Activated effector memory CD4-positive, alpha-beta T cell treated with Interleukin-2 at 50 U/mL for 16 hours (primary cell): ENCODE results near the gene EDNRB.
"Not testable (repeated sequence)": the region's sequence is repeated elsewhere in the genome, so short reads cannot be mapped to it uniquely, and the experiment has no call there.

ENCODE experiments used
- DNase-seq: peaks from one replicate; pipeline ENCODE4 v3.0.0-alpha.2; 2020

Gene EDNRB

GRCh38 chr13:77918391-77919245, at the start of gene EDNRB:
EDNRB (minus strand) TSS chr13:77918831; CDS start chr13:77918573, 258 bp downstream.
- DNase-seq, result no peak

GRCh38 chr13:77966671-77967070, 48.0 kb upstream of the EDNRB start:
- no peak for DNase-seq

DNA sequence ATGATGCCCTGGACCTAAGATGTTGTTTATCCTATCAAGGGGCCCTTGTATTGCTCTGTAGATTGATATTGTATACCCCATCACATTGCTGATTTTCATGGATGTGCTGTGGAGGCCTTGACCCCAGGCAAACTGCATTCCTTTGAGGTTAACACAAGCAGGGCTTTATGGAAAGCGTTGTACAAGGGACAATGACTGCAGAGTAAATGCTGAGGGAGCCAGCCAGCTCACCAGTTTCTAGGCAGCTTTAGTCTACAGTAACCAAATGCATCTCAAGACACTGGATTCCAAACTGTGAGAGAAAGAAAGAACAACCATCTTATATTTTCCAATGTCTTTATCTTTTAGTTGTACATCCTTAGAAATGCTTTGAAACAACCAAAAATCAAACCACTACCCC, 34.1 kb upstream of the EDNRB start:
- no peak for DNase-seq

DNA sequence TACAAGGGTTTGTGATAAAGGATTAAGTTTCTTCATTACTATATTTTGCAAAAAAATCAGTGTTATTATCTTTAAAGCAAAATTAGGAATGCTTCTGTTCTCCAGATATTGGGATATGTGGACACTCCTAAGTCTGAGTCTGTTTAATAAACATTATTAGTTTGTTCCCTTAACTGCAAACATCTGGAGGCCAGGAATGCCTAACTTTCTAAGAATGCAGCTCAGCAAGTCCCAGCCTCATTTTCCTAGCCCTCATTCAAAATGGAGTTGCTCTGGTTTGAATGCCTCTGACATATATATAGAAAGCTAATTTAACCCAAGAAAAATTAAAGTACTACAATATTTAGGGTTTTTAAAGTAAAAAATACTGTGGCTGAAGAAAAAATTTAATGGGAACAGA, 33.6 kb upstream of the EDNRB start:
- no peak for DNase-seq

DNA sequence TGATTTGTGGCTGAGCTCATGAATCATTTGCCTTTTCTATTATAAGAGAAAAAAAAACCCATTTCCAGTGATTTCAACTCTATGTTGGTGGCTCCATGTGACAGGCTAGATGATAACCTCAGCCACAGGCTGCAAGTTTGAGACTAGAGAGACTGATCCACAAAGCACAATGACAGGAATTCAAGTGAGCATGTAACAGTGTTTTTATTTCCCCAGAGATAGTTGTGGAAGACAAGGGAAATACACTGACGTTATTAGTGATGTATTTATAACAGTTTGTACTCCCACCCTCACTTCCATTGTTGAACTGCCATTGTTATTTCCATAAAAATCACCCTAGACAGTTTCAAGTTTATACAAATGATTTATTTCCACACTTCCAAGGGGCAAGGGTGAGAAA, 27.9 kb upstream of the EDNRB start:
- DNase-seq, result no peak

DNA sequence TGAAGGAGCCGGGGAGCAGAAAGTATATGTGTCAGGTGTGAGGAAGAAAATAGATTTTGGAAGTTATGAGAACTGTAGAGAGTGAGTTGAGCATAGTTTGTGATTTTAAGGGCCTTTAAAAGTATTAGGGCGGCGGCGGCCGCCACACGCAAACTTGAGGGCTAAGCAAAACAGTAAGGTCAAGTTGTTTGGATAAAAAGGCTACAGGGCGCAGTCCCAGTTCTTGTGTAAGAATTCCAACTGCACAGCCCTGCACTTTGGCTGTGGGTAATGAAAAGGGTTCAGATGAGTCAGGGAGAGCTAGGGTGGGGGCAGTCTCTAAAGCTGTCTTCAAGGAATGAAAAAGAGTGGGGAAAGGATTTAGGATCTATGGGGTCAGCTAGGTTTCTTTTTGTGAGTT, 16.4 kb upstream of the EDNRB start:
- not testable (repeated sequence) for DNase-seq

DNA sequence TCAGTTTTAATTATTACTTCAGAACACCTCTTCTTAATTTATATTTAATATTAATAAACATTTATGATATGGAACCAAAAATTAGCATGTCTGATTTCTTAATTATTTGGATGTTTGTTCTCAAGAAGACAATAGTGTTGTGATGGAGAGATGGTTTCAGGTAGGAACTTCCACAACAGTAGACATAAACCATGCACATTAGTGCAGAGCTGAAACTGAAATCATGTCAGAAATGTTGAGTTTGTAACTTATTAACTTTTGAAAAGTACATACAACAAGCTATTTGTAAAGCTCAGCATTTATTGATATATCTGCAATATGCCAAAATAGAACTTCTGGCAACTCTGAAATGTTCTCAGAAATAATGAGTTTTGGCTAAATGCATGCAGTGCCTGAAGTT, 11.8 kb upstream of the EDNRB start:
- no peak for DNase-seq

DNA sequence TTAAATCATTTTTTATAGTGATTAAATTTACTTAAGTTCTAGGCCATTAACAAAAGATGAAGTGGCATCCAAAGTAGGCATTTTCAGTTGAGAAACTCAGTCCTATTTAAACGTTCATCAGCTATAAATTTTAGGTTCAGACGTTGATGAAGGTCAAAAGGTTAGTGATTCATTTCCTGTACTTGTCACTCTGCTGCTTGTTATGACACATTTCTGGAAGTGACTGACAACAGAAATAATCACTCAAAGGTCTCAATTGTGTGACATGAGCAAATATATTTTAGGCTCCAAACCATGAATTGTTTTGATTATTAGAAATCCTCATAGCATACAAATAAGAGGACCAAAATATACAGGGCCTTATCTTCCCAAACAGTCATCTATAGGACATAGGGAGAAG, 10.3 kb upstream of the EDNRB start:
- DNase-seq, result no peak

DNA sequence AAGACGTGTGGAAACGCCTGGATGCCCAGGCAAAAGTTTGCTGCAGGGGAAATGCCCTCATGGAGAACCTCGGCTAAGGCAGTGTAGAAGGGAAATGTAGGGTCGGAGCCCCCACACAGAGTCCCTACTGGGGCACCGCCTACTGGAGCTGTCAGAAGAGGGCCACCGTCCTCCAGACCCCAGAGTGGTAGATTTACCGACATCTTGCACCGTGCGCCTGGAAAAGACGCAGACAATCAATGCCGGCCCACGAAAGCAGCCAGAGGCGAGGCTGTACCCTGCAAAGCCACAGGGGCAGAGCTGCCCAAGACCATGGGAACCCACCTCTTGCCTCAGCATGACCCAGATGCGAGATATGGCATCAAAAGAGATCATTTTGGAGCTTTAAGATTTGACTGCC, 7.0 kb upstream of the EDNRB start:
- DNase-seq, result no peak

DNA sequence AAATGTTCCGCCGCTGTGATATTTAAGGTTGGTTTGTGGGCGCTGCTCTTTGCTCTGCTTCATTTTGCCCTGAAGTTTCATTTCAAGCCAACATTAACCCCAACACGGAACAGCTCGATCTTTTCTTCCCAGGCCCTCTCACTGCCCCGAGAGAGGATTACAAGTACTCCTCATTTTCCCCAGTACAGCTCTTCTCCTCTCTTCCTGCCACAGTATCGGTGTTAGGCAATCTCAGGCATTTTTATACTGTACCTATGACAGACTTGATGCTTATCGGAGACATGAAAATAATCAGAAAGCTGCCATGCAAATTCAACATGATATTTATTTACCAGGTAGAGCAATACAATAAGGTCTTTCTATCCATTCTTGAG, 1.3 kb upstream of the EDNRB start:
- DNase-seq, result no peak

DNA sequence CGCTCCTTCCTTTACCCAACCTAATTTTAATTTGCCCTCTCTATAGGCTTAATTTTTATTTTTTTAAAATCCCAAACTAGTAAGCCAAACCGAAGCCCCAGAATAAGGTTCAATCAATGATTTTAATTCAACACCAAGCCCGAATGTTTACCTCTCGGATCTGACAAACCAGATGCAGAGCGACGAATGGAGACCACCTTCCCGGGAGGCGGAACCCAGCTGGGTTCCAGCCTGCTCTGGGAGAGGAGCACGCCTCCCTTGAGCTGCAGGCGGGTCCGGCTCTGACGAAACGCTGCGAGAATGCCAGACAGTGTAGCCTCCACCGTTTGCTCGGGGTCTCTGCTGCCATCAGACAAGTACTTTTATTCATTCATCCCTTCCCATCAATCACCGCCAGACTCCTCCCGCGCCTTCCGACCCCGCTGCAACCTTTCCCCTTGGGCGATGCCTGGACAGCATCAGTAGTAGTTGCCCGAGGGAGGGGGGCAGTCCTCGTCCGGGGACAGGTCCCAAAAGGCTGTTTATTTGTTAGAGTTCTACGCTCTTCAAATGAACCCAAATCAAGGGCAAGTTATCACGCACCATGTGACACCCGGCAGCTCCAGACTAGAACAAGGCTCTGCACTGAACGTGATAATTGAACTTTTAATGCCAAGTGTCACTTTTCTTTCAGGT, 752 bp upstream of the EDNRB start:
- no peak for DNase-seq

DNA sequence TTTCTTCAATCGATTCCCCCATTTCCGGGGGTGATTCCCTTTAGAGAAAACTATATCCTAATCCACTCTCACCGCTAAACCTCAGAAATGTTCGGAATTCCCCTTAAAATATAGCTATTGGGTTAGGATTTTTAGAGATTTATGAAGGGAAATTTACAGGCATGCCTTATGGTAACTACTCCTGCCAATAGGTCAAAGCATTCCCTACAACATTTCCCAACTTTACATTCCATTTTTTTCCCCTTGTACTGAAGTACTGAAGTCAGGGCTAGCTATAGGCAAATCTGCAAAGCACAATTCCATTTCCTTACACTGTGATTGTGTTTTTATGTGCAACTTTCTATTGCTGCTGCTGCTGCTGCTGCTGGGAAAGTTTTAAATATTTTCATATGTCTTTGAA, 2.1 kb downstream of the EDNRB start:
- DNase-seq, result no peak

DNA sequence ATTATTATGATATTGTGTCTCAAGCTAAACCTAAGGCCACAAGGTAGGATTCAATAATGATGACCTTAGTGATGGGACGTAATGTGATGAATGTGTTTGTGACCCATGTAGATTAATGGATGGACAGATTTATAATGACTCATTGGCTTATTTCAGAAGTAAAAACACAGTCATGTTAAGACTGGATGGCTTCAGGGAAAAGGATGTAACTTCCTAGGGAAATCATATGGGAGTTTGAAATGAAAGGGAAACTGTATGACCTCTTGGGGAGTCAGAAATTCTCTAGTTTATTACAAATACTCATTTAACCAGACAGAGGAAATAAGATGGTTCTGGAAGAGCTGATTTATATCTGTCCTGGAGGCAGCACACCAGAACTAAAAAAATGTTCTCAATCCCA, 2.9 kb downstream of the EDNRB start:
- no peak for DNase-seq

DNA sequence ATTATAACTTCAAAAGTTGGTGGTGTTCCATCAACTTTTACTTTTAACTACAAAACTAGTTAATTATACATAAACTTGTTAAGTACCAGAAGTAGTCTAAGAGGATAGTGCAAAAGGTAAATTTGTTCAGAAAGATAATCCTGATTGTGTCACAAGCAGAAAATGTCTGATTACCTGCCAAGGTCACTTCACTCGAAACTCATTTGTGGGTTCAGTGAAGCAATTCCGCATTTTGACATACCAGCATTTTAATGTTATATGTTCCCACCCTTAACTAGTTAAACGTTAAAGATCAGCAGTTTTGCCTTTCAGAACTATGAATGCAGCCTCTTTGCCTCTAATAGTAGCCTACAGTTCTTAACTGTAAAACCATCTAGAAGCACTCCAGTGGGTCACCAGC, 5.6 kb downstream of the EDNRB start:
- no peak for DNase-seq

GRCh38 chr13:77911751-77912150, 6.9 kb downstream of the EDNRB start:
- no peak for DNase-seq

DNA sequence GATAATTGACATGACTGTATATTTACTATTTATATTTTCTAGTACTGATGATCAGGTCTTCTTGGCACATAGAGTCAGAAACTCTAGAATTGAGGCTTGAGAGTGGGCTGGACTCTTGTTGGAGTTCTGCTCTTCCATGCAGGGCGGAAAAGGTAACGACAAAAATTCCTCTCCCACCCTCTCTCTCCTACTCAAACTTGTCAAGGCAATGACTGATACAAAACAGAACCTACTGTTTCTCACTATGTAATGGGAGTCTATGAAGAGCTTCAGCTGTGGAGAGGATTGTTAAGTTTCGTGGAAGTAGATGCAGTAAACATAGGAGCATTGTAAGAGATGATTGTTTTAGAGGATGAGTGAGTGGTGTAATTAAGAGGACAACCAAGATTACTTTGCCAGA, 8.8 kb downstream of the EDNRB start:
- DNase-seq, result no peak

GRCh38 chr13:77908531-77908930, 10.1 kb downstream of the EDNRB start:
- no peak for DNase-seq

GRCh38 chr13:77907666-77908341, 10.8 kb downstream of the EDNRB start:
- no peak for DNase-seq

DNA sequence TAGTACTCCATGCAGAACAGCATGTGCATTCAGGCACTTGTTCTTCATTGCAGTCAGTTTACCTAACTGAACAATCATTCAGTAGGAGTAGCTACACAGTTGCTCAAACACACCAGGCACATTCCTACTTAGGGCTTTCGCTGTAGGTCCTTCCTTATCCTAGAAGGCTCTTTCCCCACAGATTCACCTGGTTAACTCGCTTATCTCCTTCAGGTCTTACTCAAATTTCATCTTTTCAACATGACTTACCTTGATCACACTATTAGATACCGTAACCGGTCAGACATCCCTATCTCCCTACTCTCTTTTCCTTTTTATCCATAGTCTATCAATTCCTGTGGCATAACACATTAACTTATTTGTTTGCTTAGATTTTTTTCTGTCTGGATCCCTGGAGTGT, 14.6 kb downstream of the EDNRB start:
- DNase-seq, result no peak

GRCh38 chr13:77903435-77903834, 15.2 kb downstream of the EDNRB start:
- DNase-seq, result no peak

DNA sequence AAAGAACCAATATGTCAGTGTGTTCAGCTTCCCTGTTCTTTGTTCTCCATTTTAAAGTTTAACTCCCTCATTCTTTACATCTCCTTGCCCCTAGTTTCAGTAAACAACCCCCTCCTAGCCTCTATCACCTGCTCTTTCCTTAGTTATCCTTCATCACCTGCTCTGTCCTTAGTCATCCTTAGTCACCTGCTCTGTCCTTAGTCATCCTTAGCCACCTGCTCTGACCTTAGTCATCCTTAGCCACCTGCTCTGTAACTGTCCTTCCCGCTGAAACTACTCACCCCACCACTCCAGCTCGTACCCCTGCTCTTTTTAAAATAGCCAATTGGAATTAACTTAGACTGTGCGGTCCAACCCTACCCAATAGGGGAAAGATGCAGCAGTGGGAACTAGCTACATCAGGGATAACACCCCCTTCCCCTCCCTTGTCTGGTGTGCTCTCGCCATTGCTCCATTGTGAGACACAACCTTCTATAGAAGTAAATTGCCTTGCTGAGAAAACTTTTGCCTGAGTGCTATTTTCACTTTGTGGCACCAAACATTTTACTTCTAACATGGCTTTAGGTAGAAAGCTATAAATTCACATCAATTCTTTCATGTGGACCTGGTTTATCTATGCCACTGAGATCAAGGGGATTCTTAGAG, 16.2 kb downstream of the EDNRB start:
- DNase-seq, result no peak

- DNase-seq, result no peak
Observed at GRCh38 chr13:77898097-77898496, 20.5 kb downstream of the EDNRB start.

GRCh38 chr13:77896977-77897376, 21.7 kb downstream of the EDNRB start:
- no peak for DNase-seq

DNA sequence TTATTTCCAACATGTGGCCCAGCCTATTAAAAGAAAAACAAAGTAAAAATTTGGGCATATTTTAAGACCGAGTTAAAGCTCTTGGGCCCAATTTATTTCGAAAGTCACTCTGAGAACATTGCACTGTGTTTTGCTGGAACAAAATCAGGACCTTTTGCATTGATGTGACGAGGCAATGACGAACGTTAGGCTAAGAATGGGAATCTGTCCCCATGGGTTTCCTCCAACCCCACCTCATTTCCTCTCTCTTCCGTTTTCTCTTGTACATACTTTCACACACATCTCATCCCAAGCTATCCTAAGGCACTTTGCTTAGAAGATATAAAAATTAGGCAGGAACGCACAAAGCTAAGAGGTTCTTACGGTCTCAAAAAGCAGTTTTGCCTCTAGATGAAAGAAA, 22.1 kb downstream of the EDNRB start:
- DNase-seq, result no peak
